Heart left ventricle (tissue), 16 donors: ENCODE data around the gene PRR14L. TPM values are rescaled to one million over a fixed set of nuclear protein-coding genes. Genes with fewer than 3 reads are reported as not detected.
A peak's percentile ranks its signal among the peaks of the same experiment; 100 is the strongest.

Experiments used
- ATAC-seq, 4 donors: fragments of 200-7000 bp; cut with Tn5 transposase; one replicate each; pipeline ENCODE4 v1.9.1; 2020 to 2022; ENCODE audit warnings: moderate library complexity in 4 of 4, mild to moderate bottlenecking in 3 of 4, moderate number of reproducible peaks in 1 of 4
- DNase-seq, 5 donors: peaks; one replicate each; pipeline ENCODE4 v3.0.0-alpha.2; 2020
- H3K27ac ChIP-seq, 12 donors: fragments of 200-600 bp; sonication (generic) in 4 of 12; one replicate each; pipeline versions ENCODE4 v1.5.0 to v1.8.0; 2016 to 2022; ENCODE audit warnings: mild to moderate bottlenecking in 2 of 12
- H3K27me3 ChIP-seq, 9 donors: fragments of 200-600 bp; sonication (generic) in 2 of 9; one replicate each; pipeline versions ENCODE4 v1.5.1 to v1.8.0; 2016 to 2022; ENCODE audit warnings: mild to moderate bottlenecking in 3 of 9
- H3K36me3 ChIP-seq, 9 donors: fragments of 200-600 bp; sonication (generic) in 2 of 9; one replicate each; pipeline versions ENCODE4 v1.5.0 to v1.8.0; 2018 to 2022; ENCODE audit warnings: mild to moderate bottlenecking in 2 of 9
- H3K4me1 ChIP-seq, 12 donors: fragments of 200-600 bp; sonication (generic) in 4 of 12; one replicate each; pipeline versions ENCODE4 v1.5.0 to v1.8.0; 2016 to 2022; ENCODE audit warnings: mild to moderate bottlenecking in 3 of 12
- H3K4me3 ChIP-seq, 12 donors: fragments of 200-600 bp; sonication (generic) in 4 of 12; one replicate each; pipeline versions ENCODE4 v1.5.0 to v1.8.0; 2017 to 2022; ENCODE audit warnings: mild to moderate bottlenecking in 9 of 12, moderate library complexity in 4 of 12
- H3K9me3 ChIP-seq, 12 donors: fragments of 200-600 bp; sonication (generic) in 4 of 12; one replicate each; pipeline versions ENCODE4 v1.5.0 to v1.8.0; 2016 to 2022; ENCODE audit warnings: mild to moderate bottlenecking in 1 of 12
- POLR2A ChIP-seq, 2 donors: fragments of 450-650 bp; IDR thresholded peaks; one replicate each; pipeline ENCODE4 v1.6.1; 2017; ENCODE audit warnings: antibody characterized with exemption in 2 of 2, mild to moderate bottlenecking in 2 of 2, moderate library complexity in 2 of 2
- WGBS, 4 donors: extraction: QIAGEN DNeasy Blood & Tissue Kit in 2 of 4; methylation state at CpG; one replicate each; pipeline versions ENCODE4 v1.1.5 to v1.1.7; 2013 to 2018; 5-methylcytosine and 5-hydroxymethylcytosine counted together
- intact Hi-C, 10 donors: fragments of 100-400 bp; cut with DNase I; formaldehyde crosslinking; loops; one replicate each; pipeline versions ENCODE4 v1.11.1 to v1.14.2; 2022
- polyA plus RNA-seq, 2 donors: library from polyadenylated mRNA; stranded (reverse); fragments of 200-250 nt; gene quantifications; one replicate each; pipeline ENCODE4 v1.2.3, GENCODE V29; 2013
- total RNA-seq, 9 donors: library from RNA; depleted of rRNA in 2 of 9; stranded (reverse); fragments of >200 nt in 2 of 9; fragmentation: NEBNext Ultra II Directional in 3 of 9; extraction: Animal tissue kit (Norgen Biotek cat#: 25700) in 3 of 9; gene quantifications; one replicate each; pipeline versions ENCODE4 v1.1.0 to v1.2.4, GENCODE V29; 2016 to 2023
- TF ChIP-seq, protein P1 (sequence below), 12 donors: fragments of 200-600 bp; sonication (generic) in 4 of 12; IDR thresholded peaks; one replicate each; pipeline versions ENCODE4 v1.5.0 to v1.8.0; 2018 to 2022; ENCODE audit warnings: antibody characterized with exemption in 12 of 12, mild to moderate bottlenecking in 5 of 12
- donor health status: ischemic (EF 13 %, LVEDD 7.1; RV severe dilation, severe dysfunction).
- donor health status: healthy with polysubstance abuse.
- donor health status: DM: no; HTN: yes; CAD: no.
- donor health status: DM: no; HTN: no; CAD: no.
- donor health status: ischemic (EF 25% LVEDD 6.9; RV normal size, moderate dysfunction).
- donor health status: ischemic (EF 25% LVEDD 5.7; RV mildly dilated, moderate dysfunction).
- donor health status: healthy.
- donor health status: DM: yes; HTN: yes; CAD: no.
- donor health status: ischemic (EF 35%, LVEDD 5.7; RV mildly dilated, moderate dysfunction).
- donor health status: nonischemic (EF 11% LVEDD 7.7; RV severe dilation, severe dysfunction).
- donor health status: DM: yes; HTN: yes; CAD: no.
- donor health status: PGD.
- donor health status: ischemic (EF 29% LVEDD 5.4; RV normal size, mild dysfunction).
- donor health status: nonischemic (EF 23%, LVEDD 6.1; RV moderate dilation, normal function).

The PRR14L gene
- total and polyA plus RNA-seq, 11 donors = 4.3 to 29.1 (median 14.5) TPM

GRCh38 chr22:31691408-31691807 is 58.5 kb downstream of the PRR14L start:
- TF ChIP-seq POLR2A (IDR thresholded peaks at IDR 0.05) = no peak
- TF ChIP-seq, protein P1, sequence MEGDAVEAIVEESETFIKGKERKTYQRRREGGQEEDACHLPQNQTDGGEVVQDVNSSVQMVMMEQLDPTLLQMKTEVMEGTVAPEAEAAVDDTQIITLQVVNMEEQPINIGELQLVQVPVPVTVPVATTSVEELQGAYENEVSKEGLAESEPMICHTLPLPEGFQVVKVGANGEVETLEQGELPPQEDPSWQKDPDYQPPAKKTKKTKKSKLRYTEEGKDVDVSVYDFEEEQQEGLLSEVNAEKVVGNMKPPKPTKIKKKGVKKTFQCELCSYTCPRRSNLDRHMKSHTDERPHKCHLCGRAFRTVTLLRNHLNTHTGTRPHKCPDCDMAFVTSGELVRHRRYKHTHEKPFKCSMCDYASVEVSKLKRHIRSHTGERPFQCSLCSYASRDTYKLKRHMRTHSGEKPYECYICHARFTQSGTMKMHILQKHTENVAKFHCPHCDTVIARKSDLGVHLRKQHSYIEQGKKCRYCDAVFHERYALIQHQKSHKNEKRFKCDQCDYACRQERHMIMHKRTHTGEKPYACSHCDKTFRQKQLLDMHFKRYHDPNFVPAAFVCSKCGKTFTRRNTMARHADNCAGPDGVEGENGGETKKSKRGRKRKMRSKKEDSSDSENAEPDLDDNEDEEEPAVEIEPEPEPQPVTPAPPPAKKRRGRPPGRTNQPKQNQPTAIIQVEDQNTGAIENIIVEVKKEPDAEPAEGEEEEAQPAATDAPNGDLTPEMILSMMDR (IDR thresholded peaks at IDR 0.05) = no peak
- H3K4me3 ChIP-seq = no peak overlapping the region
- intact Hi-C loops = no loop called here
- 92 to 99% (median 97%) methylated on average over 3 of the region's 3 CpGs for WGBS, 4 donors
- H3K9me3 ChIP-seq = no peaks in the 10 kb centered on the region
- H3K4me1 ChIP-seq = peaks cover 0 to 5% (median 0%) of the 10 kb centered on the region in 12 donors
- H3K36me3 ChIP-seq = peaks cover 0 to 99% (median 88%) of the 10 kb centered on the region in 9 donors
- ATAC-seq = no peak
- no peaks in the 10 kb centered on the region for H3K27me3 ChIP-seq
- H3K27ac ChIP-seq = no peak overlapping the region
- no peak for DNase-seq

DNA sequence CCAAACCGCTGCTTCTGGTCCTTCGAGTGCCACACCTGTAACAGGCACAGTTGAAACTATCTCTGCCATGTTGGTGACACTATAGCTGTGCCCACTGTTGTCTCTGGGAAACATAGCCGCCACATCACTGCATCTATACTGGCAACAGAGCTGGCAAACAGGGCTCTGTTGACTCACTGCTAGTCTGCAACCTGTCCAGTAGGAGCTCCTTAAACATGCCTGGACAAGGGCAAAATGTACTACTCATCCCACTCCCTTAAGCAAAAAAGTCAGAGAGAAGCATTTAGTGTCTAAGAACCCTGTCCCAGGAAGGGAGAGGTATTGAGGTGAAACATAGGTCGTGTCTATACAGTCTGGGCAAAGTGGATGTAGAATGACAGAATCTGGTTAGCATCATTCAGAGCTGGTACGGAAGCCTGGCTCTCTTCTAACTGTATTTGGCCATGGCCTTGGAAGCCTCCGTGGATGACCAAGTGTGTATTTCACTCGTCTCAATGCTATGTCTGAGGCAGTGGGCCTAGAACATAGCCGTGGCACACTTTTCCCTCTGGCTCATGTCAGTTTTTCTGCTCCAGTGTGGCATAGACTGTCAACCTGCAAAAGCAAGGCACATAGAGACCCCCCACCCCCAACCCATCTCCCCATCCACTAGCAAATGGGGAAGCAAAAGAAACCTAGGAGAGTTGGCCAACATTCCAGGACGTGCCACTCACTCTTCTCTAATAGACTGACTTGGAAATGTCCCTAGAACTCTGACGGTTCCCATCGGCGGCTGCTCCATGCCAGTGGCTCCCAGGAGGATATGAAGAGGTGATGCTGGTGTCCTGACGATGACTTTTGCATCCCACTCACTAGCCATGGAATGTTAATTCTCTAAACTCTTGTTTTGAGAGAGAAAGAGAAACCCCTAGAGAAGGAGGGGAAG is 66.5 kb downstream of the PRR14L start:
- H3K27ac ChIP-seq = peak overlapping the region in 1 of 12 donors; percentile 64
- DNase-seq = no peak
- intact Hi-C loops = no loop called here
- WGBS, 4 donors = 74 to 77% (median 76%) methylated on average over 13 of the region's 13 CpGs
- H3K36me3 ChIP-seq = peaks cover 0 to 59% (median 52%) of the 10 kb centered on the region in 9 donors
- TF ChIP-seq POLR2A (IDR thresholded peaks at IDR 0.05) = no peak
- TF ChIP-seq, protein P1 (IDR thresholded peaks at IDR 0.05) = no peak
- peaks cover 0 to 16% (median 0%) of the 10 kb centered on the region in 12 donors for H3K4me1 ChIP-seq
- H3K9me3 ChIP-seq = no peaks in the 10 kb centered on the region
- H3K27me3 ChIP-seq = no peaks in the 10 kb centered on the region
- H3K4me3 ChIP-seq = no peak overlapping the region
- ATAC-seq = peak in 2 of 4 donors; percentile 25 to 28

GRCh38 chr22:31682751-31683150 is 67.2 kb downstream of the PRR14L start:
- Histone ChIP-seq H3K4me1 (peaks cover 0 to 16% (median 0%) of the 10 kb centered on the region in 12 donors), H3K27ac (peak overlapping the region in 1 of 12 donors; percentile 64), H3K4me3 (no peak overlapping the region), H3K27me3 (no peaks in the 10 kb centered on the region), H3K9me3 (no peaks in the 10 kb centered on the region), H3K36me3 (peaks cover 0 to 52% (median 45%) of the 10 kb centered on the region in 9 donors)
- DNase-seq (no peak), ATAC-seq (peak in 1 of 4 donors; percentile 28)
- TF ChIP-seq, protein P1 (IDR thresholded peaks at IDR 0.05) = no peak
- no peak for TF ChIP-seq POLR2A (IDR thresholded peaks at IDR 0.05)
- WGBS, 4 donors = 91 to 98% (median 92%) methylated on average over 5 to 7 of the region's 7 CpGs
- intact Hi-C loops = no loop called here
